NCI-H1417 (cell line): ENCODE data around the gene CD72.
"Not testable (repeated sequence)": the region's sequence is repeated elsewhere in the genome, so short reads cannot be mapped to it uniquely, and the experiment has no call there.

Source experiments
- DNase-seq, 3 experiments: peaks; one replicate each; lab custom pipeline; 2025; lab: John Stamatoyannopoulos, UW

Gene CD72

DNA sequence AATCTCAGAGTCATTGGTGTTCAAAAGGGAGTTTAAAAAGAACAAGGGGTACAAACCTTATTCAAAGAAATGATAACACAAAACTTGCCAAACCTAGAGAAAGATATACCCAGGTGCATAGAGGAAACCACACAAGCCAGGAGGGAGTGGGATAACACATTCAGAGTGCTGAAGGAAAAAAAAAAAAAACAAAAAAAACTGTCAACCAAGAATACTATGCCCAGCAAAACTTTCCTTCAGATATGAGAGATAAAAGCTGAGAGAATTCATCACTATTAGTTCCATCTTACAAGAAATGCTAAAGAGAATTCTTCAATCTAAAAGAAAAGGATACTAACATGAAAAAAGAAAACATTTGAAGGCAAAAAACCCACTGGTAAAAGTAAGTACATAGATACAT, 24.6 kb downstream of the CD72 start:
- no peak for DNase-seq

DNA sequence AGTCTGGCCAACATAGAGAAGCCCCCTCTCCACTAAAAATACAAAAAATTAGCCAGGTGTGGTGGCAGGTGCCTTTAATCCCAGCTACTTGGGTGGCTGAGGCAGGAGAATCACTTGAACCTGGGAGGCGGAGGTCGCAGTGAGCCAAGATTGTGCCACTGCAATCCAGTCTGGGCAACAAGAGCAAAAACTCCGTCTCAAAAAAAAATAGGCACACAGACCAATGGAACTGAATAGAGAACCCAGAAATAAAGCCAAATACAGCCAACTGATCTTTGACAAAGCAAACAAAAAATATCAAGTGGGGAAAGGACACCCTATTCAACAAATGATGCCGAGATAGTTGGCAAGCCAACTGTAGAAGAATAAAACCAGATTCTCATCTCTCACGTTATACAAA, 29.7 kb downstream of the CD72 start:
- not testable (repeated sequence) for DNase-seq

GRCh38 chr9:35584681-35585080, 33.5 kb downstream of the CD72 start:
- DNase-seq, result peak in 1 of 3 experiments; percentile 1

DNA sequence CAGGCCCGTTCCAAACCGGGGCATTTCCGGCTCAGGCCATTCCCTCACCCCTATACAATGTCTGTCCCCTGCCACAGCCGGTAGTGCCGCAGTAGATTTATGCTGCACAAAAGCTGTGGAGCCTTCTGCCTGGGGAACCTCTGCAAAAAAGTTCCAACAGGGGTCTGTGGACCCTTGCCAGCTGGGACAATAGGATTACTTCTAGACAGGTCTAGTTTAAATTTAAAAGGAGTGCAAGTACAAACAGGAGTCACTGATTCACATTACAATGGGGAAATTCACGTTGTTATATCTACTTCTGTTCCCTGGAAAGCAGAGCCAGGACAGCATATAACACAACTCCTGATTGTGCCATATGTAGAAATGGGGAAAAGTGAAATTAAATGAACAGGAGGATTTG, 34.7 kb downstream of the CD72 start:
- DNase-seq, result not testable (repeated sequence)

DNA sequence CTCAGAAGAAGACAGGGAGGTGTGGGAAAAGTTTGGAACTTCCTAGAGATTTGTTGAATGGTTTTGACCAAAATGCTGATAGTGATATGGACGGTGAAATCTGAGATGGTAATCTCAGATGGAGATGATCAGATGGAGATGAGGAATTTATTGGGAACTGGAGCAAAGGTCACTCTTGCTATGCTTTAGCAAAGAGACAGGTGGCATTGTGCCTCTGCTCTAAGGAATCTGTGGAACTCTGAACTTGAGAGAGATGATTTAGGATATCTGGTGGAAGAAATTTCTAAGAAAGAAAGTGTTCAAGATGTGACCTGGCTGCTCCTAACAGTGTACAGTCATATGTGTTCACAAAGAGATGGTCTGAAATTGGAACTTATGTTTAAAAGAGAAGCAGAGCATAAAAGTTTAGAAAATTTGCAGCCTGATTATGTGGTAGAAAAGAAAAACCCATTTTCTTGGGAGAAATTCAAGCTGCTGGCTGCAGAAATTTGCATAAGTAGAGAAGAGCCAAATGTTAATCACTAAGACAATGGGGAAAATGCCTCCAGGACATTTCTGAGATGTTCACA, 38.5 kb downstream of the CD72 start:
- not testable (repeated sequence) for DNase-seq

- DNase-seq, result no peak
These were observed 39.1 kb downstream of the CD72 start for GRCh38 chr9:35579130-35579529.

DNA sequence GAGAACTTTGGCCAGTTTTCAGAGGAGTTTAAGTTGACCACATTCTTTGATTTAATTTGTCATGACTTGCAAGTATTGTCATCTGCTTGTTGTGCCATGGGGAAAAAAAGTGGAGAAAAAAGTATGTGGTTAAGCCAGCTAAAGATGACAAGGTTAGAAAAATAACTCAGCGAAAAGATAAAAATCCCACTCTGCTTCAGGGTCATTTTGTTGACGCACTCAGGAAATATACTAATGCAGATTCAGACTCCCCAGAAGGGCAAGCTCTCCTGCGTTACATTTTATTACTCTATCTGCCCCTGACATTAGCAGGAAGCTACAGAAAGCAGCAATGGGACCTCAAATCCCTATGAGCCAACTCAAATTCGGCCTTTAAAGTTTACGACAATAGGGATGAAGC, 40.7 kb downstream of the CD72 start:
- no peak for DNase-seq

DNA sequence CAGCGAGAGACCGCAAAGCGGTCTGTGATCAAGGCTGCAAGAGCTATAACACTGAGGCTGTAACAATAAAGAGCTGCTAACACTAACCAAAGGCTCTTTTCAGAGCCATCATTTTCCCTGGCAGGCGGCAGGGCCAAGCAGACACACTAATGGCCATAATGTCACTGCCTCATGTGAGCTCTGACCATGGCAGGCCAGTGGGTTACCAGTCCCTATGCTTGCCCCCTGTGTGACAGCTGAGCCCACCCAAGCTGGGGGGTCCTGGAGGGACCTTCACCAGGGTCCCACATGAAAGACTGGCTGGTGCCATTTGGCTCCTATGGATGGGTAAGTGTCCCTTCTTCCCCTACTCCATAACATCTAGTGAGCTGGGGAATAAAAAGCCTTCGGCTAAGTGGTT, 42.7 kb downstream of the CD72 start:
- DNase-seq, result no peak

- DNase-seq, result no peak
These were observed 43.6 kb downstream of the CD72 start for GRCh38 chr9:35574578-35575122.

GRCh38 chr9:35570709-35571504, 47.3 kb downstream of the CD72 start:
- no peak for DNase-seq

DNA sequence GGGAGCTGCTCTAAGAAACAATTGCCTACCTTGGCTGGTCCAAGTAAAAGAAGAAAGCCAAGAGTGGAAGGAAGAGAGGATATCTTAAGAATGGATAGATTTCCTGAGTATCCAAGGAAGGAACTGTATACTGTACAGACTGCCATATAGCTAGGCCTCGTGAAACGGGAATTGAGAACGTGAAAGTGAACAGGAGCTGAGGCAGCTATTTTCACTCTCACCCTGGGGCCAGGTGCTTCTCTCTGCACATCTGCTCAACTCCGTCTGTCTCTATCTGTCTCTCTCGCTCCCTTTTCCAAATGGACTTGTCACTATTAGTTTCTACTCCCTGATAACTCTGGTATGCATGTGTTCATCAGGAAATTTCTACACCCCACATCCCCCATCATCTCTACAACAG, 49.0 kb downstream of the CD72 start:
- no peak for DNase-seq

- no peak for DNase-seq
These were observed 50.0 kb downstream of the CD72 start for GRCh38 chr9:35568196-35568595.

GRCh38 chr9:35566417-35566816, 51.8 kb downstream of the CD72 start:
- no peak for DNase-seq

DNA sequence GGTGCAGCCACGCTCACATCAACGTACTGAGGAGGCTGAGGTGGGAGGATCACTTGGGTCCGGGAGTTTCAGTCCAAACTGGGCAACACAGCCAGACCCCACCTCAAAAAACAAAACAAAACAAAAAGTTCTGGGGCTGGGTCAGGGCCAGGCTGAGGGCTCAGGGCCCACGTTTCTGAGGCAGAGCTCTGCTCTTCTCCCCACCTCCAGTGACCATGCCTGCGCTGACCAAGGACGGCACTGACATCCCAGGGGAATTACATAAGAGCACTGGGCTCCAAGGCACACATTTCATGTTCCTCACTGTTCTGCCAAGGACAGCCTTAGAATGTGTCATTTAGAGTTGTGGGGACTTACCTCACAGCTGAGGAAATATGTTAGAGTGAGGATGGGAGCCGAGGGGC, 53.6 kb downstream of the CD72 start:
- DNase-seq, result no peak

DNA sequence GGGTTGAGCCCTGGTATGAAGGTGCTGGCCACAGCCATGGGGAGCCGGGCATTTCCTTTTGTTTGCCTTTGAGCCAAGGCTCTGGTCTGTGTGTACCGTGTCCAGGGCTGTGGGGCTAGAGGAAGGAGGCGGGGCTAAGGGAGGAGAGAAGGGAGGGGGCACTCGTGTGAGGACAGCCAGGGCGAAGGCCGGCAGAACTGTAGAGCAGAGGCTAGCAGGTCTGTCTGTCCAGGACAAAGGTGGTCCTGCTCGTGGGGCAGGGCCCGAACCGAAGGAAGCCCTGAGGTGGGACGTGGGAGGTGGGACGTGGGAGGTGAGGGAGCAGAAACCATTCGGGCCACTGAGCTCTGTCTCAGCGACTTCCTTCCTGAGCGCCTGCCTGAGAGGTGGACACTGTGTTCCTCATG, 54.4 kb downstream of the CD72 start:
- DNase-seq, result no peak

DNA sequence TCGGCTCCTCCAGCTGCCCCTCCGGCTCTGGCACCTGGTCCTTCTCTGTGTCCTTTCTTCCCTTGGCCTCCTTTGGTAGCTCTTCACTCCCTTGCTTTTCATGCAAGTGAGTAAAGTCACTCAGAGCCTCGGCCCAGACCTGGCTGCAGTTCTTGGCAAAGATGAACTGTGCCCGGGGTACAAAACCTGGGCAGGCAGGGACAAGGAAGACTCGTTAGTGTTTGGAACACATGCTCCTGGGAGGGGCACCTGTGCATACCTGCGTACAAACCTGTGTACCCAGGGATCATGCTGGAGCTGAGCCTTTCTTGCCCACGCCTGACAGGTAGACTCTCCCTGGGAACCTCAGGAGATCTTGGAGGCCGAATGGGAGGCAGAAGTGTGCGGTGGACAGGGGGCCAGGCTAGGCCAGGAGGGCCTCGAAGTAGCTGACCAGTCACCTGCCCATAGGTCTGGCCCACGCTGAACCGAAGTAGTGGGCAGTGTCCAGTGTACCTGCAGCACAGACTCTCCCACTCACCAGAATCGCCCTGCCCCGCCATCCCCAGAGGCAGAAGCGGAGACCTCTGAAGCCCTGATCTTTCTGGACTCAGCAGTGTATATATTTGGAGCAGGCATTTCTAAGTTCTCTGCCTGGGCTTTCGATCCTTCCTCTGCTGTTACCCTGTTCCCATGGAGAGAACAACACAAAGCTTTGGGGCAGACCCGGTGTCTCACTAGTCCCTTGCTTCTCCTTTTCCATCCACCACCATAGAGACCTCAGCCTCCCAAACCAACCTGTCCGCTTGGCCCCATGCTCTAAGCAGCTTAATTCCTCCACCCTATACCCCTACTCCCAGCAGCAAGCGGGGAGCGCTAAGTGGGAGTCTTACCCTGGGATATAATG, 55.1 kb downstream of the CD72 start:
- DNase-seq, result no peak

- DNase-seq, result no peak
These were observed 56.5 kb downstream of the CD72 start for GRCh38 chr9:35561468-35562261.

GRCh38 chr9:35560625-35561337, 57.4 kb downstream of the CD72 start:
- no peak for DNase-seq
